GM18951 (cell line): ENCODE results near the gene EDNRA.

ENCODE experiments used
- POLR2A ChIP-seq: IDR thresholded peaks from 4 replicates; pipeline ENCODE4 v1.6.1; 2011; ENCODE audit warnings: mild to moderate bottlenecking; ENCODE audit not compliant: insufficient read length, insufficient read depth; ENCODE audit errors: extremely low read depth
- in situ Hi-C: fragments of 300-500 bp; cut with MboI; formaldehyde crosslinking; loops from one replicate; pipeline ENCODE4 v1.12.0; 2022; ENCODE audit warnings: low sequenced_read_pairs, mixed read lengths, inconsistent platforms; ENCODE audit not compliant: unreplicated experiment

Gene EDNRA

DNA sequence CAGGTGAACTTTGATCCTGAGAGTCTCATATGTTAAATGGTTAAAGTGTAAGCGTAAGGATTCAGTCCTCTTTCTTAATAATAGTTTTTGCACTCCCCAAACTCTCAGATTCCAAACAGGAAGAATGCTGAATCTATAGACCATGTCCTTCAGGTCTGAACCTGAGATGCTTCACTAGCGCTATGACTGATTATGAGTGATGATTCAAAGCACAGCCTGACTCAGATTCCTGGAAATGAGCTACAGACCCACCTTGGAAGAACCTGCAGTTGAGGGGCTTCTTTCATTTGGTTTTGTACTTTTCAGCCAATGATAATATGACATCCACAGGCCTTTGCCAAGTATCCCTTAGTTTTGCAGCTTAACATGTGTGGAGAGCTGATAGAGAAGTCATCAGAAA is 1.4 kb downstream of the EDNRA start:
- in situ Hi-C loops, result no loop called here
- no peak for TF ChIP-seq POLR2A

DNA sequence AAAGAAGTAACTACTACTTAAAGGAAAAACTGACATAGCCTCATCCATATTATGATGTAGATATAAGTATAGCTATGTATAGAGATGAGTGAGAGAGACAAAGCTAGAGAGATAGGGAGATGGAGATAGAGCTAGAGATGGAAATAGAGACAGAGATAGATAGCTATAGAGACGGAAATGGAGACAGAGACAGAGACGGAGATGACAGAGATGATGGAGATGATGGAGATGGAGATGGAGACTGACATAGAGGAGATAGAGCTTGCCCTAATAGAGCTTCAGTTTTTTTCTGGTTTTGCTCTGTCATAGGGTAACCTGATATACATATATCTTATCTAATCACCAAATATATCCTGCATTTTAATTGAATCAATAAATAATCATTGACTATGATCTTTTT is 4.3 kb downstream of the EDNRA start:
- in situ Hi-C loops, result no loop called here
- TF ChIP-seq POLR2A, result no peak

- in situ Hi-C loops, result no loop called here
- TF ChIP-seq POLR2A, result no peak
Observed at GRCh38 chr4:147487616-147488015, 6.7 kb downstream of the EDNRA start.

- in situ Hi-C loops, result no loop called here
Observed at GRCh38 chr4:147488556-147488955, 7.7 kb downstream of the EDNRA start.

DNA sequence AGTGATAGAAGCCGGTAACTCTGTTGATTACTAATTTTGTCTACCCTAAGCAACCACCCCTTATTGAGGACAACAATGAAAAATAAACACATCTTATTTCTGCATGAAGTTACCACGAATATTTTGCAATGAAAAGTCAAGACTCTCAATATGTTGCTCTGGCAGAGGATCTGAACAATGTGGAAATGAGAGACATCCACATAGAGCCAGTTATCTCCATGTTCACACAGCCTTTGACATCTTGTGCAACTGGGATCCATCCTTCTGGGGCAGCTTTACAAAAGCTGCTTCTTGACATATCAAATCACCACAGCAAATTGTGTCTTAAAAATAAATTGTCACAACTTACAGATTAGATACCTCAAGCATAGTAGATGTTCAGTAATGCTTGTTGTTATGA is 10.2 kb downstream of the EDNRA start:
- TF ChIP-seq POLR2A, result no peak
- in situ Hi-C loops, result no loop called here

More at GRCh38 chr4:147488556-147488955, 7.7 kb downstream of the EDNRA start:
- no peak for TF ChIP-seq POLR2A

- TF ChIP-seq POLR2A, result no peak
- in situ Hi-C loops, result no loop called here
Observed at GRCh38 chr4:147492306-147492705, 11.4 kb downstream of the EDNRA start.

- in situ Hi-C loops, result no loop called here
- TF ChIP-seq POLR2A, result no peak
Observed at GRCh38 chr4:147492761-147493160, 11.9 kb downstream of the EDNRA start.

DNA sequence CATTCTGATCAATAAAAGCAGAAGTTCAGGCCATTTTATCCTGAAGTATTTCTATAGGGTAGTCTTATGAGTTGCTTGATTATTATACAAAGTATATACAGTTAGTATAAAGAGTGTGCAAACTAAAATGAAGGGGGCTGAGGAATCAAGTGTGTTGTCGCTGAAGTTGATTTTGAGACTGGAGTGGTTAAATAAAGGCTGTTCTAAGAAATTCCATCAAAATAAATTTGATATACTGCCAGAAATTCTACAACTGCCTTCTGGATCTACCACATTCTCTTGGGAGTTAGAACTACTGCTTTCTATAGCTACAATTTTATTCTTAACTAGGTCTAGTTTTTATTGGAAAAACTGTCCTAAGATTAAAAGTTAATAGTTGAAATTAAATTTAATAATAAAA is 12.4 kb downstream of the EDNRA start:
- TF ChIP-seq POLR2A, result no peak
- in situ Hi-C loops, result no loop called here

GRCh38 chr4:147494301-147494700 is 13.4 kb downstream of the EDNRA start:
- in situ Hi-C loops, result no loop called here
- no peak for TF ChIP-seq POLR2A

GRCh38 chr4:147496500-147496899 is 15.6 kb downstream of the EDNRA start:
- in situ Hi-C loops, result no loop called here
- no peak for TF ChIP-seq POLR2A

DNA sequence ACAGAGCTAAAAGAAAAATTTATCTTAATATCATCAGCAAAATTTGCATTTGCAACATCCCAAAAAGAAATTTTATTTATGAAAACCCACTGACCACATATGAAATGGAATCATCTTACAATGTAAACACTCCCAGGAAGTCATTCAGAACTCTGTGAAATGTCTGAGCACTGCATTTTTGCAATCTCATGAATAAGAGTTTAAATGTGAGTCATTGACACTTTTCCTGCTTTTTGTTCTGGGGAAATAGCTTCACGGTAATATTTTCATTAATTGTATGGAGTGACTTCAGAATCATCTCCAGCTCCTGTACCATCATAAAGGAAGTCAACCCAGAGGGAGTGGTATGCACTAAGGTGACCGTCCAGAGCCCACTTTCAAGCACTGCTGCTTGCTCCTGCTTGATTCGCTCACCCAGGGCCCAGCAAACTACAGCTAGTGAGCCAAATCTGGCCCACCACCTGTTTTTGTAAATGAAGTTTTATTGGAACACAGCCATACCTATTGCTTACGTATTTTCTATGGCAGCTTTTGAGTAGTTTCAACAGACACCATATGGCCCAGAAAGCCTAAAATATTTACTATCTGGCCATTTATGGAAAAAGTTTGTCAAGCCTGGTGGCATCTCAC is 17.2 kb downstream of the EDNRA start:
- no peak for TF ChIP-seq POLR2A
- in situ Hi-C loops, result no loop called here

GRCh38 chr4:147508346-147508745 is 27.4 kb downstream of the EDNRA start:
- in situ Hi-C loops, result loop anchor here (25.0 kb wide), 1 partner anchor 354 kb away; no protein-coding TSS in a partner anchor
- TF ChIP-seq POLR2A, result no peak

GRCh38 chr4:147509386-147509785 is 28.5 kb downstream of the EDNRA start:
- no peak for TF ChIP-seq POLR2A
- in situ Hi-C loops, result loop anchor here (25.0 kb wide), 1 partner anchor 353 kb away; no protein-coding TSS in a partner anchor

GRCh38 chr4:147510962-147511668 is 30.2 kb downstream of the EDNRA start:
- no peak for TF ChIP-seq POLR2A
- in situ Hi-C loops, result loop anchor here (25.0 kb wide), 1 partner anchor 351 kb away; no protein-coding TSS in a partner anchor
